ENCODE data around the gene FHDC1.
"Not testable (repeated sequence)": the region's sequence is repeated elsewhere in the genome, so short reads cannot be mapped to it uniquely, and the experiment has no call there.

The FHDC1 gene, protein sequence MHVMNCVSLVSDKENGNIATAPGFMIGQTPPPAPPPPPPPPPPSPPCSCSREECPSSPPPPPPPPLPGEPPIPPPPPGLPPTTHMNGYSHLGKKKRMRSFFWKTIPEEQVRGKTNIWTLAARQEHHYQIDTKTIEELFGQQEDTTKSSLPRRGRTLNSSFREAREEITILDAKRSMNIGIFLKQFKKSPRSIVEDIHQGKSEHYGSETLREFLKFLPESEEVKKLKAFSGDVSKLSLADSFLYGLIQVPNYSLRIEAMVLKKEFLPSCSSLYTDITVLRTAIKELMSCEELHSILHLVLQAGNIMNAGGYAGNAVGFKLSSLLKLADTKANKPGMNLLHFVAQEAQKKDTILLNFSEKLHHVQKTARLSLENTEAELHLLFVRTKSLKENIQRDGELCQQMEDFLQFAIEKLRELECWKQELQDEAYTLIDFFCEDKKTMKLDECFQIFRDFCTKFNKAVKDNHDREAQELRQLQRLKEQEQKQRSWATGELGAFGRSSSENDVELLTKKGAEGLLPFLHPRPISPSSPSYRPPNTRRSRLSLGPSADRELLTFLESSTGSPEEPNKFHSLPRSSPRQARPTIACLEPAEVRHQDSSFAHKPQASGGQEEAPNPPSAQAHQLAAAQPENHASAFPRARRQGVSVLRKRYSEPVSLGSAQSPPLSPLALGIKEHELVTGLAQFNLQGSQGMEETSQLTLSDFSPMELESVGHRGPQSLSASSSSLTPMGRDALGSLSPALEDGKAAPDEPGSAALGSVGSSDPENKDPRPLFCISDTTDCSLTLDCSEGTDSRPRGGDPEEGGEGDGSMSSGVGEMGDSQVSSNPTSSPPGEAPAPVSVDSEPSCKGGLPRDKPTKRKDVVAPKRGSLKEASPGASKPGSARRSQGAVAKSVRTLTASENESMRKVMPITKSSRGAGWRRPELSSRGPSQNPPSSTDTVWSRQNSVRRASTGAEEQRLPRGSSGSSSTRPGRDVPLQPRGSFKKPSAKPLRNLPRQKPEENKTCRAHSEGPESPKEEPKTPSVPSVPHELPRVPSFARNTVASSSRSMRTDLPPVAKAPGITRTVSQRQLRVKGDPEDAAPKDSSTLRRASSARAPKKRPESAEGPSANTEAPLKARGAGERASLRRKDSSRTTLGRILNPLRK

GRCh38 chr4:152935631-152936445, at the start of gene FHDC1:
Gene FHDC1 (plus strand): TSS chr4:152936323. CDS start chr4:152943058, 6,735 bp downstream.
- DNase-seq (ENCODE audit: extremely low spot score, insufficient read length, low read depth) (no peak), FAIRE-seq (no peak)

- DNase-seq (ENCODE audit: extremely low spot score, insufficient read length, low read depth) (no peak), FAIRE-seq (no peak)
Measured at GRCh38 chr4:152887981-152888380, 48.1 kb upstream of the FHDC1 start.

DNA sequence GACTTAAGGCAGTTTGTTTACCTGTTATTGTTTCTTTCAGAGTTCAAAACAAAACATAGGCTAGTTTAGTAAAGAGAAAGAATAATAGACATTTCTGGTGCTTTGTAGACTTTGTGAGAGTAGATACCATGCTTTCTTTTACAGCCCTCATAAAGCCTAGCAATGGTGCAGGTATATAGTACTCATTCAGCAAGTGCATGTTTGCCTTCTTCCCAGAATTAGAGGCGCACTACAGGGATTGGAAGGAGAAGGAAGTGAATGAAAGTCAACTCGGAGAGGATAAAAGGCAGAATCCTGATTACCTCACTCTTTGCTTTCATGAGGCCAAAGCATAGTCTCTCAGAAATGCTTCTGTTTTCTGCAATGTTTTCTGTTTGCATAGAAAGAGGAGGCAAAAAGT, 43.1 kb upstream of the FHDC1 start:
- FAIRE-seq (no peak), DNase-seq (ENCODE audit: extremely low spot score, insufficient read length, low read depth) (no peak)

- no peak for FAIRE-seq
- DNase-seq (ENCODE audit: extremely low spot score, insufficient read length, low read depth), result no peak
Measured at GRCh38 chr4:152894673-152895072, 41.5 kb upstream of the FHDC1 start.

GRCh38 chr4:152896811-152897210, 39.3 kb upstream of the FHDC1 start:
- no peak for DNase-seq (ENCODE audit: extremely low spot score, insufficient read length, low read depth)
- FAIRE-seq, result no peak

- not testable (repeated sequence) for DNase-seq (ENCODE audit: extremely low spot score, insufficient read length, low read depth); FAIRE-seq
Measured at GRCh38 chr4:152898133-152898532, 38.0 kb upstream of the FHDC1 start.

- FAIRE-seq, result no peak
- DNase-seq (ENCODE audit: extremely low spot score, insufficient read length, low read depth), result no peak
Measured at GRCh38 chr4:152898606-152899005, 37.5 kb upstream of the FHDC1 start.

DNA sequence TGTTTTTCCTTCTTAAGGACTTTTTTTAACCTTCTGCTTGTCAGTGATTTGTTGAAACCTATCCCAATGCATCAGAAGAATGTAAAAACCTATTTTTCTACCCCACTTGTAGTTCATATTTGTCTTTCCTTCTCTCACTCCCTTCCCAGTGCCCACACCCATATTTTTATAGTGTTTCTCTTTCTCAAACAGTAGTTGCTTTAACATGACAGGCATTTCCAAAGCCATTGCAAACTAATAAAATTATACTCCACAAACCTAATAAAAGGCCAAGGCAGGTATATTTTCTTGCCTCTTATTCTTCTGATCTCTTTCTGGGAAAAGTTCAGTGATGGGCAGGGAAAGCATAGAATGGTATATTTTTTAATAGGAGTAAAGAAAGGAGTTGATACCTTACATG, 35.7 kb upstream of the FHDC1 start:
- FAIRE-seq (no peak), DNase-seq (ENCODE audit: extremely low spot score, insufficient read length, low read depth) (no peak)

- FAIRE-seq (no peak), DNase-seq (ENCODE audit: extremely low spot score, insufficient read length, low read depth) (no peak)
Measured at GRCh38 chr4:152901205-152901604, 34.9 kb upstream of the FHDC1 start.

- DNase-seq (ENCODE audit: extremely low spot score, insufficient read length, low read depth) (no peak), FAIRE-seq (no peak)
Measured at GRCh38 chr4:152903658-152904057, 32.5 kb upstream of the FHDC1 start.

DNA sequence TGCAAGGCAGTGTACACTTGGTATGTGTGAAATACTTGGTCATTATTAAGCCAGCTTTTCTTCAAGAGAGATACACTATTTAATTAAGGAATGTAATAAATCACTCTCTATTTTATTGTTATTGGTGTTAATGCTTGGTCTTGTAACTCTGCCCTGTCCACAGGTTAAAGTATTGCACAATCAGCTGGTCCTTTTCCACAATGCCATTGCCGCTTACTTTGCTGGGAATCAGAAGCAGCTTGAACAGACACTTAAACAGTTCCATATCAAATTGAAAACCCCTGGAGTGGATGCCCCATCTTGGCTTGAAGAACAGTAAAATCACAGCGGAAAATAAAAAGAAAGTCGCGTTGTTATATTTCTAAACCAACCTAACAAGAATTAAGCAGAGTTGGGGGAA, 26.2 kb upstream of the FHDC1 start:
- DNase-seq (ENCODE audit: extremely low spot score, insufficient read length, low read depth) (no peak), FAIRE-seq (no peak)

- FAIRE-seq (no peak), DNase-seq (ENCODE audit: extremely low spot score, insufficient read length, low read depth) (no peak)
Measured at GRCh38 chr4:152910521-152910920, 25.6 kb upstream of the FHDC1 start.

DNA sequence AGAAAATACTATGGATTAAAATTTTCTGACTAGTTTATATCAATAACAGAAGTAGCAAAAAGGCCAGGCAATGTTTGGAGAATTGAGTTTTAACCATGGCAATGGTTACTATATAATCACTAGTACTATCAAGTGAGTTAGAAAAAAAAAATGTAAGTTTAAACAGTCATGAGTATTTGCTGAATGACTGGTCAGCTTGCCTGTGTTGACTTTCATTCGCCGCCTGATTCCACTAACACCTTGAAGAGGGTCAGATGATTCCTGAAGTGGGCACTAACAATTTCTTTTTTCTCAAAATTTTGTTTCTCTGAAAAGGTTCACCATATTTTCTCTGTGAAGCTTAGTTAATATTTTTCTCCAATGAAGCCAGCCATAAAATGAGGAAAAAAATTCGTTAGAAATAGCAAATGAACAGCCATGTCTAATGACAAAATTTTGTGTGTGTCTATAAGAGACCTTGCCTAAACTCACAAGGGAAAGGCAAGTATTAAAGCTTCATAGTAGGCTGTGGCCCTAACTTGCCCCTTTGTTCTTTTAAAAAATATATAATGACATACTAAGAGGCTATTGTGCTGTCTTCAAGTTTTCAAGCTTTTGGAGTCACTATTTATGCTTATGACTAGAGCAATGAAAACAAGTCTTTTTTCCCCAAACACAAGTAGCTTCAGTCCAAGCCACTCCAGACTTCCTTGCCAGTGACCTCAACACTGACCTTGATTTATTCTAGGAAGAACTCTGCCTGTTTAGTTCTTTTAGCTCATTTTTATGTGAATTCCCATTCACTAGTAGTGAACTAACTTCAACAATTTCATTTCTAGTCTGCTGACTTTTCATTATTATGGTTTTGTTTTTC, 18.4 kb upstream of the FHDC1 start:
- DNase-seq (ENCODE audit: extremely low spot score, insufficient read length, low read depth) (no peak), FAIRE-seq (no peak)

GRCh38 chr4:152919826-152920225, 16.3 kb upstream of the FHDC1 start:
- DNase-seq (ENCODE audit: extremely low spot score, insufficient read length, low read depth) (no peak), FAIRE-seq (no peak)

- DNase-seq (ENCODE audit: extremely low spot score, insufficient read length, low read depth) (no peak), FAIRE-seq (no peak)
Measured at GRCh38 chr4:152920768-152921167, 15.4 kb upstream of the FHDC1 start.

GRCh38 chr4:152921284-152921683, 14.8 kb upstream of the FHDC1 start:
- DNase-seq (ENCODE audit: extremely low spot score, insufficient read length, low read depth), result no peak
- FAIRE-seq, result no peak

- DNase-seq (ENCODE audit: extremely low spot score, insufficient read length, low read depth), result no peak
- no peak for FAIRE-seq
Measured at GRCh38 chr4:152925851-152926250, 10.3 kb upstream of the FHDC1 start.

DNA sequence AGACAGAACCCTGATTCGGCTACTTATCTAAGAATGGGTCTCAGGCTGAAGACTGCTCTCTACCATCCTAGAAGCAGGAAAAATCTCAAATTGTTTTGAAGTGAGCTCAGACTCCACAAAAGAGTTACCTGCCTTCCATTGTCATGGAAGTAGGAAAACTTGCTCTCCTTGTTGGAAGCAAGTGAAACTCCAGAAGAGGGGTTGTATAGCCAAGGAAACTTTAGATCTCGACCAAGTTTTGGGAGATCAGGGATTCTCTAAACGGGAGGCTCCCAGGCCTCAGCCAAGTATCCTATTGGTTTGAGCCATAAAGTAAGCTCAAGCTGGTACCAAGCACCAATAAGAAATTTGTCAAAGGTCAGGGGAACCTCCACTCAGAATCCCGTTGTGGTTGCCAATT, 9.2 kb upstream of the FHDC1 start:
- DNase-seq (ENCODE audit: extremely low spot score, insufficient read length, low read depth) (no peak), FAIRE-seq (no peak)

- DNase-seq (ENCODE audit: extremely low spot score, insufficient read length, low read depth), result no peak
- FAIRE-seq, result peak; percentile 66
Measured at GRCh38 chr4:152927737-152928136, 8.4 kb upstream of the FHDC1 start.

Data from GM18507 (cell line).